GM18519 (cell line): ENCODE measurements around the gene TNRC6B.
"Not testable (repeated sequence)": the region's sequence is repeated elsewhere in the genome, so short reads cannot be mapped to it uniquely, and the experiment has no call there.

Source experiments
- ATAC-seq: cut with Tn5 transposase; IDR thresholded peaks from one replicate; pipeline ENCODE4 v1.9.1; 2021; ENCODE audit warnings: mild to moderate bottlenecking, moderate library complexity; ENCODE audit not compliant: unreplicated experiment, low FRiP score

Gene TNRC6B

DNA sequence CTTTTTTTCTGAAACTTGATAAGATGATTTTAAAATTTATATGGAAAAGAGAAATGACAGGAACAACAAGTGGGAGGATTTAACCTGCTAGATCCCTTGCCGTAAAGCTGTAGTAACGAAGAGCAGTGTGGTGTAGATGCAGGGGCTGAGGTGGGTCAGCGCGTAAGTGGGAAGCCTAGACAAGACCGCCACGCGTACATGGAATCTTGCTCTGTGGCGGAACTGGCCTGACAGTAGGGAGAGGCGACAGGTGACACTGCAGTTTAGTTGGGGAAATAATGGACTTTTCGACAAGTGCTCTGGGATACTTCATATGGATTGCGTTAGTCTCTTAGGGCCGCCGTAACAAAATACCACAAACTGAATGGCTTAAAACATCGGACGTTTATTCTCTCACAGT, 28.8 kb downstream of the TNRC6B start:
- no peak for ATAC-seq

DNA sequence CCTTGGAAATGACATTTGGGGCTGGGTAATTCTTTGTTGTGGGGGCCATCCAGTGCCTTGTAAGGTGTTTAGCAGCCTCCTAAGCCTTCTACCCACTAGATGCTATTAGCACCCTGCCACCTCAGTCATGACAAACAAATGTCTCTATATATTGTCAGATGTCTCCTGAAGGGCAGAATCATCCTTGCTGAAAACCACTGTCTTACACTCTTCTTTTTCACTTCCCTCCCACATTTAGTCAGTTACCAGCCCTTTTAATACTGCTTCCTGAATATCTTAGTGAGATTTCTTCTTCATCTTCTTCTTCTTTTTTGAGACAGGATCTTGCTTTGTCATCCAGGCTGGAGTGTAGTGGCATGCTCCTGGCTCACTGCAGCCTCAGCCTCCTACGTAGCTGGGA, 33.1 kb downstream of the TNRC6B start:
- no peak for ATAC-seq

DNA sequence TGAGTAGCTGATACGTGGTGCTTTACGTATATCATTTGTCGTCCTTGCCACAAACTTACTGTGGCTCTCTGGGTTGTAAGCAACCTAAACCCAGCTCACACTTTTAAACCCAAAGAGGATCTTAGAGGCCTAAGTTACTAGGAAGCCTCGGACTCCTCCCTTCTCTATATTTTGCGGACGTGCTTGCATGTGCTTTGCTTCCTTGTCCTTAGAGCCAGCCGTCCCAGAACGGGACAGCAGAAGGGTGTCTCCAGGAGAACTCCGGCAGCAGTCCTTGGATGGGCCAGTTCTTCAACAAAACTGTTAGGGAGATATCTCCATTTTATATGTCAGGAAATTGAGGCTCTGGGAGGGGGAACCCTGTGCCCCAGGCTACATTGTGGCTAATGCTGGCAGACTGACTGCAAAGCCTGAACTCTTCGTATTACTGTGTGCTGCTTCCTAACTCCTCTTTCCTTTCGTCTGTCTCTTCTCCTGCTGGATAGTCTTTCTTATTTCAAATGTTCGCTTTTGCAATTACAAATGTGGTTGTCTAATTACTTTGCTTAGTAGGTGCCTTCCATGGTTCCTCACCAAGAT, 33.8 kb downstream of the TNRC6B start:
- no peak for ATAC-seq

DNA sequence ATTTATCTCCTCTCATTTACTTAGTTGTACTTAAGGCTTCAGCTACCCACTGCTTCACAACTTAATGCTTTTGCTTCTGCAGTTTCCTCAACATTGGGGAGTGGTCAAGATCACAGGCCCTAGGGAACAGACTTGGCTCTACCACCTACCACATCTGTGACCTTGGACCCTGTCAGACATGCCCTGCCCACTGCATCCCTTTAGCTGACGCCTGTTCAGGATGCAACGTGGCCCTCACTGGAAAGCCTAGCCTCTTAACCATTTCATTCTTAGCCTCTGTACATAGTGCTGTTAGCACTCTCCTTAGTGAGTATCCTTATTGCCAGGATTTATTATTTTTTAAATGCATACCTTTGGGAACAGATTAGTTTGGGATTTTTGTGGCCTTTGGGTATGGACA, 34.4 kb downstream of the TNRC6B start:
- no peak for ATAC-seq

GRCh38 chr22:40213478-40213877, 35.8 kb downstream of the TNRC6B start:
- ATAC-seq, result no peak

- ATAC-seq, result no peak
Measured at GRCh38 chr22:40215266-40215665, 37.5 kb downstream of the TNRC6B start.

GRCh38 chr22:40216041-40216756, 38.5 kb downstream of the TNRC6B start:
- no peak for ATAC-seq

GRCh38 chr22:40218152-40218551, 40.4 kb downstream of the TNRC6B start:
- no peak for ATAC-seq

- no peak for ATAC-seq
Measured at GRCh38 chr22:40218723-40219294, 41.1 kb downstream of the TNRC6B start.

GRCh38 chr22:40220316-40221054, 42.8 kb downstream of the TNRC6B start:
- ATAC-seq, result no peak

- ATAC-seq, result no peak
Measured at GRCh38 chr22:40221055-40221414, 43.3 kb downstream of the TNRC6B start.

DNA sequence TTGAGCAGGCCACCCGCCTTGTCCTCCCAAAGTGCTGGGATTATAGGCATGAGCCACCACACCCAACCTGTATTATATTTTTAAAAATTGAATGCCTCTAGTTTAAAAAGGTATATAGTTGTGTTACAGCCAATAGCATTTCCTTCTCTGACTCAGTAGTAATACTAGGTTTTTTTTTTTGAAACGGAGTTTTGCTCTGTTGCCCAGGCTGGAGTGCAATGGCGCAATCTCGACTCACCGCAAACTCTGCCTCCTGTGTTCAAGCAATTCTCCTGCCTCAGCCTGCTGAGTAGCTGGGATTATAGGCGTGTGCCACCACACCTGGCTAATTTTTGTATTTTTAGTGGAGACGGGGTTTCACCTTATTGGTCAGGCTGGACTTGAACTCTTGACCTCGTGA, 45.3 kb downstream of the TNRC6B start:
- not testable (repeated sequence) for ATAC-seq

GRCh38 chr22:40224702-40225101, 47.0 kb downstream of the TNRC6B start:
- ATAC-seq, result no peak

DNA sequence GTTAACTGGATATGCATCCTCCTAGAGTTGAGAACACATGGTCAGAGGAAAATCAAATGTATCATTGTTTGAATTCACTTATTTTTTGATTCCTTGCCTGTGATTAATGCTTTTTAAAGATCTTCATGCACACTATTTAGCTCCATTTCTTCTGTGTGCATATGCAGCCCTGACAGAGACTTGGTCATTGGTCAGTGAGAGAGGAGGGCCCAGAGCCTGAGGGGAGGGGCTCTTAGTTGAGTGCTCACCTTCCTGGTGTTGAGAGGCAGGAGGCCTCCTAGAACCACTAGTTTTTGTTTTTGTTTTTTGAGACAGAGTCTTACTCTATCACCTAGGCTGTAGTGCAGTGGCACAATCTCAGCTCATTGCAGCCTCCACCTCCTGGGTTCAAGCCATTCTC, 48.9 kb downstream of the TNRC6B start:
- no peak for ATAC-seq

GRCh38 chr22:40231618-40232313, 54.0 kb downstream of the TNRC6B start:
- no peak for ATAC-seq

- ATAC-seq, result no peak
Measured at GRCh38 chr22:40232624-40233023, 54.9 kb downstream of the TNRC6B start.

DNA sequence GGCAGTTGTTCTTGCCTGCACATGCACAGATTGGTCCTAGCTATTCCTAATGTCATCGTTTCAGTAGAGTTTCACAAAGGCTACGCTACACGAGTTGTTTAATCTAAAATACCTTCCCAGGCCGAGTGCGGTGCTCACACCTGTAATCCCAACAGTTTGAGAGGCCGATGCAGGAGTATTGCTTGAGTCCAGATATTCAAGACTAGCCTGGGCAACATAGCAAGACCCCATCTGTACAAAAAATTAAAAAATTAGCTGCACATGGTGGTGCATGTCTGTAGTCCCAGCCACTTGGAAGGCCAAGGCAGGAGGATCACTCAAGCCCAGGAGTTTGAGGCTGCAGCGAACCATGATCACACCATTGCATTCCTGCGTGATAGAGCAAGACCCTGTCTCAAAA, 56.2 kb downstream of the TNRC6B start:
- no peak for ATAC-seq

GRCh38 chr22:40234658-40235057, 56.9 kb downstream of the TNRC6B start:
- no peak for ATAC-seq

- no peak for ATAC-seq
Measured at GRCh38 chr22:40235308-40235707, 57.6 kb downstream of the TNRC6B start.

- ATAC-seq, result no peak
Measured at GRCh38 chr22:40236131-40236665, 58.5 kb downstream of the TNRC6B start.

GRCh38 chr22:40237241-40237640, 59.5 kb downstream of the TNRC6B start:
- ATAC-seq, result no peak
